Ovary (tissue), 9 donors: ENCODE results near the gene GPR158. TPM values are rescaled to one million over a fixed set of nuclear protein-coding genes. Genes with fewer than 3 reads are reported as not detected.

Experiments
- DNase-seq, 5 donors: peaks; one replicate each; pipeline ENCODE4 v3.0.0-alpha.2; 2019 to 2020
- H3K27ac ChIP-seq, 2 donors: fragments of 200-600 bp; one replicate each; pipeline versions ENCODE4 v1.5.1 to v1.8.0; 2019 to 2022
- H3K27me3 ChIP-seq: fragments of 200-600 bp; one replicate; pipeline ENCODE4 v1.8.0; 2022
- H3K36me3 ChIP-seq: fragments of 200-600 bp; sonication (generic); one replicate; pipeline ENCODE4 v1.5.1; 2019
- H3K4me1 ChIP-seq: one replicate; pipeline ENCODE4 v1.8.1; 2013; ENCODE audit warnings: mild to moderate bottlenecking, moderate library complexity; ENCODE audit not compliant: insufficient read depth
- H3K4me3 ChIP-seq: fragments of 200-600 bp; sonication (generic); one replicate; pipeline ENCODE4 v1.5.1; 2017
- H3K9me3 ChIP-seq, 2 donors: fragments of 200-600 bp in 1 of 2; sonication (generic) in 1 of 2; one replicate each; pipeline versions ENCODE4 v1.5.1 to v1.8.1; 2013 to 2019; ENCODE audit warnings: mild to moderate bottlenecking in 1 of 2, moderate library complexity in 1 of 2
- EP300 ChIP-seq: sonication (generic); formaldehyde crosslinking; IDR thresholded peaks from one replicate; pipeline ENCODE4 v1.6.1; 2017; ENCODE audit warnings: antibody characterized with exemption
- POLR2A ChIP-seq: fragments of 450-650 bp; IDR thresholded peaks from one replicate; pipeline ENCODE4 v1.6.1; 2017; ENCODE audit warnings: antibody characterized with exemption, mild to moderate bottlenecking, moderate library complexity
- WGBS, 3 donors: extraction: QIAGEN DNeasy Blood & Tissue Kit in 1 of 3; methylation state at CpG; one replicate each; pipeline versions ENCODE4 v1.1.5 to v1.1.7; 2013 to 2017; 5-methylcytosine and 5-hydroxymethylcytosine counted together
- intact Hi-C, 4 donors: fragments of 100-400 bp; cut with DNase I; formaldehyde crosslinking; loops; one replicate each; pipeline versions ENCODE4 v1.11.0 to v1.15.1; 2022 to 2023
- polyA plus RNA-seq, 2 donors: library from polyadenylated mRNA; stranded (reverse); fragments of 200-250 nt in 1 of 2; fragments of 350-450 nt in 1 of 2; fragmentation: Illumina TruSeq in 1 of 2; extraction: RNeasy Lipid Tissue Mini Kit (QIAGEN cat#74804) in 1 of 2; gene quantifications; one replicate each; pipeline ENCODE4 v1.2.3, GENCODE V29; 2013 to 2014
- total RNA-seq, 7 donors: library from RNA; depleted of rRNA in 2 of 7; stranded (reverse); fragments of >200 nt in 2 of 7; fragmentation: NEBNext Ultra II Directional in 3 of 7; extraction: Animal tissue kit (Norgen Biotek cat#: 25700) in 3 of 7; gene quantifications; one replicate each; pipeline versions ENCODE4 v1.1.0 to v1.2.4, GENCODE V29; 2016 to 2023
- TF ChIP-seq, protein P1 (sequence below), 3 donors: fragments of 450-650 bp in 2 of 3; fragments of 200-600 bp in 1 of 3; IDR thresholded peaks; one replicate each; pipeline versions ENCODE4 v1.5.1 to v1.8.0; 2016 to 2022; ENCODE audit warnings: antibody characterized with exemption in 3 of 3, mild to moderate bottlenecking in 1 of 3
- donor health status: DM: no; HTN: no; CAD: no; lungs with moderate emphysema.
- donor health status: DM: no; HTN: no; CAD: no.
- donor health status: Bipolar disorder and iron deficiency.
- donor health status: DM: yes; HTN: yes; CAD: no.
- donor health status: DM: no; HTN: no; CAD: no.
- donor health status: DM: yes; HTN: yes; CAD: no.

Gene GPR158
- total and polyA plus RNA-seq, 9 donors = 0.10 to 0.47 (median 0.17) TPM; not detected in 1

DNA sequence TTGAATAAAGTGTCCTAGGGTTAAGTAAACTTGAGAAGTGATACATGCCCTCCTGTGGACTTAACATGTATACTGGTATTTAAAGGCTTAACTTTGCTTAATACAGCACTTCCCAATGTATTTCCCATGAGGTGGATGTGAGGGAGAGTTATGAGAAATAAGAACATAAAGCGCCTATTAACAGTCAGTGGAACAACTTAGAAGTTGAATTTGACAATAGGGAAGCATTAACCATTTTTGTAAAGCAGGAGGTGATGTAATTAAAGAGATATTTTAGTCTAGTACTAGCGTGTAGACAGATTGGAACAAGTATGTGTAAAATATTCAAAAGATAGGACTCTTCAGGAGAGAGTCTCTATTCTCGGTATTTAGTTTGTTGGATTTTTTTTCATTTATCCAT is 322.4 kb downstream of the GPR158 start:
- H3K9me3 ChIP-seq = no peaks in the 10 kb centered on the region
- H3K4me3 ChIP-seq = no peak overlapping the region
- TF ChIP-seq, protein P1, sequence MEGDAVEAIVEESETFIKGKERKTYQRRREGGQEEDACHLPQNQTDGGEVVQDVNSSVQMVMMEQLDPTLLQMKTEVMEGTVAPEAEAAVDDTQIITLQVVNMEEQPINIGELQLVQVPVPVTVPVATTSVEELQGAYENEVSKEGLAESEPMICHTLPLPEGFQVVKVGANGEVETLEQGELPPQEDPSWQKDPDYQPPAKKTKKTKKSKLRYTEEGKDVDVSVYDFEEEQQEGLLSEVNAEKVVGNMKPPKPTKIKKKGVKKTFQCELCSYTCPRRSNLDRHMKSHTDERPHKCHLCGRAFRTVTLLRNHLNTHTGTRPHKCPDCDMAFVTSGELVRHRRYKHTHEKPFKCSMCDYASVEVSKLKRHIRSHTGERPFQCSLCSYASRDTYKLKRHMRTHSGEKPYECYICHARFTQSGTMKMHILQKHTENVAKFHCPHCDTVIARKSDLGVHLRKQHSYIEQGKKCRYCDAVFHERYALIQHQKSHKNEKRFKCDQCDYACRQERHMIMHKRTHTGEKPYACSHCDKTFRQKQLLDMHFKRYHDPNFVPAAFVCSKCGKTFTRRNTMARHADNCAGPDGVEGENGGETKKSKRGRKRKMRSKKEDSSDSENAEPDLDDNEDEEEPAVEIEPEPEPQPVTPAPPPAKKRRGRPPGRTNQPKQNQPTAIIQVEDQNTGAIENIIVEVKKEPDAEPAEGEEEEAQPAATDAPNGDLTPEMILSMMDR (IDR thresholded peaks at IDR 0.05) = no peak
- TF ChIP-seq POLR2A (no peak), EP300 (no peak)
- H3K27me3 ChIP-seq = no peaks in the 10 kb centered on the region
- H3K27ac ChIP-seq = no peak overlapping the region
- intact Hi-C loops = no loop called here
- DNase-seq = no peak
- no peaks in the 10 kb centered on the region for H3K36me3 ChIP-seq
- H3K4me1 ChIP-seq = no peaks in the 10 kb centered on the region
- 61 to 79% (median 62%) methylated on average over 3 of the region's 3 CpGs for WGBS, 3 donors

DNA sequence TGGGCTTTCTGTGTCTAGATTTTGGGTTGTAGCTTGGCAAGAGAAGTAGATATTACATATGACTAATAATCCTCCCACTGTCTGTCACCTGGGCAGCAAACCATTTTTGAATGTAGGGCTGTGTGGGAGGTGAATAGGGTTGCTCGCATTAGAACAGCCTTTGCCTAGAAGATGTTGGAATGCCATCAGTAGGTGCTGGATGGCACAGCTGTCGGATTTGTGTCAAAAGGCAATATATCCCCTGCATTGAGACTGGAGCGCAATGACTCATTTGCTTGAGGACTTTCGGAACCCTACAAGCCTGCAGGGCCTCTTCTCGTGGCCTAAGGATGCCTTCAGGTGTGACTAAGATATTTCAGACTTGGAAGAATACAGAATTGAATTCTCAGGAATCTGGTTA is 323.8 kb downstream of the GPR158 start:
- intact Hi-C loops = no loop called here
- WGBS, 3 donors = 63 to 79% (median 73%) methylated on average over 5 of the region's 5 CpGs
- no peak for TF ChIP-seq EP300
- TF ChIP-seq POLR2A = no peak
- TF ChIP-seq, protein P1 (IDR thresholded peaks at IDR 0.05) = no peak
- Histone ChIP-seq H3K9me3 (no peaks in the 10 kb centered on the region), H3K4me1 (no peaks in the 10 kb centered on the region), H3K36me3 (no peaks in the 10 kb centered on the region), H3K27ac (no peak overlapping the region), H3K4me3 (no peak overlapping the region), H3K27me3 (no peaks in the 10 kb centered on the region)
- DNase-seq = no peak

DNA sequence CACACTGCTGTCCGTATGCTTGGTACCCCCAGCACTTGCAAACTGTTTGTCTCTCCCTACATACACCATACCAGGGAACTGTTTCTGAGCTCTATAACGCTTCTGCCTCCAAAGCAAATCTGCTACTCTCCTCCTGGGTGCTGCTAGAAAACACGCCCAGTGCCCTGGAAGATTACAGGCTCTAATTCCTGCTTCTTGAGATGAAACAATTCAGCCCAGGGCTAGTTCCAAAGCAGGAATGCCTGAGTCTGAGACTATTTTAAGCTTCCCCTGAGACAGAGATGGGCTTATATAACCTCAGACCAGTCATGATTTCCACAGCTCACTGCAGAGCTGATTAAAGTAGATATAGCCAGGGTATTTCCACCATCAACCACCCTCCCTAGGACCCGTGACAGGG is 327.1 kb downstream of the GPR158 start:
- intact Hi-C loops = no loop called here
- Histone ChIP-seq H3K36me3 (no peaks in the 10 kb centered on the region), H3K9me3 (no peaks in the 10 kb centered on the region), H3K27me3 (no peaks in the 10 kb centered on the region), H3K4me1 (no peaks in the 10 kb centered on the region), H3K4me3 (no peak overlapping the region), H3K27ac (no peak overlapping the region)
- no peak for DNase-seq
- 52 to 60% (median 57%) methylated on average over 4 of the region's 4 CpGs for WGBS, 3 donors
- TF ChIP-seq EP300 = no peak
- TF ChIP-seq POLR2A = no peak
- TF ChIP-seq, protein P1 (IDR thresholded peaks at IDR 0.05) = no peak

DNA sequence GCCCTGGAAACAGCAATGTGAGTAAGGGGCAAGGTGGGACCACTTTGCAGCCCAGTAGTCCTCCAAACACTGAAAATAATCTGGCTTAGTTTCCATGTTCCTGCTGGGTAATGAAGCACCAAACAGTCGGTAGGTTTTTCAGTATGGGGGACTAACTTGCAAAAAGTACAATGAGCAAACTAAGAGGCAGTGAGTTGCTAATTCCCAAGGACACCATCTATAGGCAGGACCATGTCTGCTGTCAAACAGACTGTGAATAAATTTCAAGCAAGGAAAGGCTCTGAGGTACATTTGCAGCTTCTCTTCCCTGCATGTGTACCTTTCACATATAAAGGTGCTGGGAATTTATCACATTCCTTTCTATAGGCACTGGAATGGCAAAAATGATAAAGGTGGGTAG is 327.7 kb downstream of the GPR158 start:
- intact Hi-C loops = no loop called here
- no peak for DNase-seq

More for the DNA sequence above, 327.7 kb downstream of the GPR158 start:
- H3K9me3 ChIP-seq = no peaks in the 10 kb centered on the region
- no peaks in the 10 kb centered on the region for H3K27me3 ChIP-seq
- no peak overlapping the region for H3K27ac ChIP-seq
- no peaks in the 10 kb centered on the region for H3K4me1 ChIP-seq
- WGBS, 3 donors = 30 to 36% (median 35%) methylated on average over 1 of the region's 1 CpG
- TF ChIP-seq POLR2A (no peak), EP300 (no peak)
- TF ChIP-seq, protein P1 (IDR thresholded peaks at IDR 0.05) = no peak
- no peak overlapping the region for H3K4me3 ChIP-seq
- no peaks in the 10 kb centered on the region for H3K36me3 ChIP-seq
